Measurements from ENCODE around the gene OR1B1. TPM values are rescaled to one million over a fixed set of nuclear protein-coding genes. Genes with fewer than 3 reads are reported as not detected.
A peak's percentile ranks its signal among the peaks of the same experiment; 100 is the strongest.

OR1B1 gene
- total RNA-seq, 1 experiment from 2014 or later, result not detected

- H3K9me2 ChIP-seq (replicated peaks; ENCODE audit: low read length), result no peaks in the 10 kb centered on the region
- H3K27me3 ChIP-seq (ENCODE audit: low read length), result no peaks in the 10 kb centered on the region
- no peak overlapping the region for H3K4me3 ChIP-seq (ENCODE audit: low read length)
- no peak for ATAC-seq
- POLR2A ChIA-PET (ENCODE audit: unreplicated experiment), result no interaction called here
- no peaks in the 10 kb centered on the region for H4K20me1 ChIP-seq (ENCODE audit: low read length)
- no peaks in the 10 kb centered on the region for H3K36me3 ChIP-seq (ENCODE audit: low read depth, low read length)
- DNase-seq, result peak; percentile 15
- intact Hi-C loops (cut with micrococcal nuclease), result no loop called here
- CTCF ChIA-PET, result no interaction called here
- H2AFZ ChIP-seq (ENCODE audit: low read length), result no peak overlapping the region
- H3K9ac ChIP-seq (ENCODE audit: low read length), result no peak overlapping the region
- H3K27ac ChIP-seq (ENCODE audit: low read length), result no peak overlapping the region
- no peaks in the 10 kb centered on the region for H3K4me1 ChIP-seq (ENCODE audit: insufficient read depth, low read length)
- no TSS peak for BruUV-seq (replicated peaks)
- no peak overlapping the region for H3K4me2 ChIP-seq (ENCODE audit: low read length)
- H3K9me3 ChIP-seq (ENCODE audit: low read length), result no peaks in the 10 kb centered on the region
- no peaks in the 10 kb centered on the region for H3K79me2 ChIP-seq (ENCODE audit: low read length)
- TF ChIP-seq EZH2 (IDR thresholded peaks at IDR 0.05; ENCODE audit: low read length, unreplicated experiment) (no peak), EZH2phosphoT487 (IDR thresholded peaks at IDR 0.05; ENCODE audit: borderline replicate concordance, low read length) (no peak)
- no peaks in the 10 kb centered on the region for H3F3A ChIP-seq (ENCODE audit: low read length, unreplicated experiment)
Observed at GRCh38 chr9:122642226-122642625, 15.2 kb downstream of the OR1B1 start.

DNA sequence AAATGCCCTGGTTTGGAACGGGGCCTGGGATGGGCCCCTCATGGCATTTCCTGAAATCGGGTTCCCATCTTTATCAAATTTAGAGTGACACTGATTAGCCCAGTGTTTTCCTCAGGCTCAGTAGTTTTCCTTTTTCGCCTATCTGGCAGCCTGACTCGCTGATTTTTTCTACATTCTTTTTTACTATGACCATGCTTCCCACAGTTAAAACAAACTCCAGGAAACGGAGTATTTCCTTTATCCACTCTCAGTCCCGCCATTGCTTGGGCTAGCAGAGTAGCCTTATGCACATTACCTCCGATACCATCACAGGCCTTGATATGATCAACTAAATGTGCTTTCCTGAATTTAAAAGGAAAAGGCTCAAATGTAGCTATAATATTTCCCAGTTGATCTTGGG lies 37.4 kb downstream of the OR1B1 start:
- no peaks in the 10 kb centered on the region for H3K4me1 ChIP-seq (ENCODE audit: insufficient read depth, low read length)

DNA sequence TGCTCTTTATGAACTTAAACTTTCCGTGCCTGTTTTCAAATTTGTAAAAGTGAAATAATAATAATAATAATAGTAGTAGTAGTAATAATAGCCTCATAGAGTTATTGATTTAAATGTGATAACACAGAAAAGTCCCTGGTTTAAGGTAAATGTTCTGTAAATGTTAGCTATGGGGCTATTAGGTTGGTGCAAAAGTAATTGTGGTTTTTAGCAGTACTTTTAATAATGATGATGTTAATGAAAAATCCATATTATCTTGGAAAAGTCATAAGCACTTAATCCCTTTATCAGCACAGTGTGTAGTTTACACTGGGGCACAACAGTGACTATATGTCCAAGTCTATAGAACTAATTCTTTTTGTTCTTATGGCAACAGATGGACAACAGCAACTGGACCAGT lies 43.1 kb downstream of the OR1B1 start, which contains the start of gene OR1Q1:
Gene OR1Q1 (plus strand): TSS at position 377 of the 400 bp plus-strand sequence. CDS start 0 bp downstream, at position 377.
- no TSS peak for BruUV-seq (replicated peaks)
- TF ChIP-seq EZH2phosphoT487 (IDR thresholded peaks at IDR 0.05; ENCODE audit: borderline replicate concordance, low read length) (no peak), CTCF (conservative IDR thresholded peaks at IDR 0.05; ENCODE audit: low read depth, low read length) (no peak), EZH2 (IDR thresholded peaks at IDR 0.05; ENCODE audit: low read length, unreplicated experiment) (no peak)
- Histone ChIP-seq H3F3A (ENCODE audit: low read length, unreplicated experiment) (no peaks in the 10 kb centered on the region), H3K4me2 (ENCODE audit: low read length) (no peak within 1 kb of the TSS), H3K27me3 (ENCODE audit: low read length) (peaks cover 20% of the 10 kb centered on the region; the same call in 1 of the 2 replicates), H4K20me1 (ENCODE audit: low read length) (no peaks in the 10 kb centered on the region), H3K4me1 (ENCODE audit: insufficient read depth, low read length) (no peaks in the 10 kb centered on the region), H3K79me2 (ENCODE audit: low read length) (no peaks in the 10 kb centered on the region), H3K4me3 (ENCODE audit: low read length) (no peak within 1 kb of the TSS), H3K27ac (ENCODE audit: low read length) (no peak within 1 kb of the TSS), H3K9me2 (replicated peaks; ENCODE audit: low read length) (no peaks in the 10 kb centered on the region), H3K9ac (ENCODE audit: low read length) (no peak within 1 kb of the TSS), H2AFZ (ENCODE audit: low read length) (no peak within 1 kb of the TSS), H3K9me3 (ENCODE audit: low read length) (no peaks in the 10 kb centered on the region), H3K36me3 (ENCODE audit: low read depth, low read length) (no peaks in the 10 kb centered on the region)
- no peak for ATAC-seq
- CTCF ChIA-PET, result no interaction called here
- intact Hi-C loops (cut with micrococcal nuclease), result no loop called here
- POLR2A ChIA-PET (ENCODE audit: unreplicated experiment), result no interaction called here
- DNase-seq, result no peak

More for the DNA sequence above, 37.4 kb downstream of the OR1B1 start:
- Histone ChIP-seq H3K9me2 (replicated peaks; ENCODE audit: low read length) (no peaks in the 10 kb centered on the region), H2AFZ (ENCODE audit: low read length) (no peak overlapping the region), H3K9me3 (ENCODE audit: low read length) (no peaks in the 10 kb centered on the region), H3K79me2 (ENCODE audit: low read length) (no peaks in the 10 kb centered on the region), H3K4me2 (ENCODE audit: low read length) (no peak overlapping the region), H3K27me3 (ENCODE audit: low read length) (peaks cover 14% of the 10 kb centered on the region), H3K36me3 (ENCODE audit: low read depth, low read length) (no peaks in the 10 kb centered on the region), H3K4me3 (ENCODE audit: low read length) (no peak overlapping the region), H3K27ac (ENCODE audit: low read length) (no peak overlapping the region), H3K9ac (ENCODE audit: low read length) (no peak overlapping the region), H4K20me1 (ENCODE audit: low read length) (no peaks in the 10 kb centered on the region), H3F3A (ENCODE audit: low read length, unreplicated experiment) (no peaks in the 10 kb centered on the region)
- DNase-seq (no peak), ATAC-seq (no peak)
- intact Hi-C loops (cut with micrococcal nuclease), result no loop called here
- ChIA-PET POLR2A (ENCODE audit: unreplicated experiment) (no interaction called here), CTCF (no interaction called here)
- no TSS peak for BruUV-seq (replicated peaks)
- TF ChIP-seq EZH2phosphoT487 (IDR thresholded peaks at IDR 0.05; ENCODE audit: borderline replicate concordance, low read length) (no peak), EZH2 (IDR thresholded peaks at IDR 0.05; ENCODE audit: low read length, unreplicated experiment) (no peak), CTCF (conservative IDR thresholded peaks at IDR 0.05; ENCODE audit: low read depth, low read length) (no peak)
